CD4-positive, alpha-beta T cell treated with Interleukin-12 subunit alpha and Interleukin-12 subunit beta, for 1 hour (primary cell): ENCODE measurements around the gene CARS1.

ENCODE experiments used
- DNase-seq: peaks from one replicate; pipeline ENCODE4 v3.0.0-alpha.2; 2020

CARS1 gene

DNA sequence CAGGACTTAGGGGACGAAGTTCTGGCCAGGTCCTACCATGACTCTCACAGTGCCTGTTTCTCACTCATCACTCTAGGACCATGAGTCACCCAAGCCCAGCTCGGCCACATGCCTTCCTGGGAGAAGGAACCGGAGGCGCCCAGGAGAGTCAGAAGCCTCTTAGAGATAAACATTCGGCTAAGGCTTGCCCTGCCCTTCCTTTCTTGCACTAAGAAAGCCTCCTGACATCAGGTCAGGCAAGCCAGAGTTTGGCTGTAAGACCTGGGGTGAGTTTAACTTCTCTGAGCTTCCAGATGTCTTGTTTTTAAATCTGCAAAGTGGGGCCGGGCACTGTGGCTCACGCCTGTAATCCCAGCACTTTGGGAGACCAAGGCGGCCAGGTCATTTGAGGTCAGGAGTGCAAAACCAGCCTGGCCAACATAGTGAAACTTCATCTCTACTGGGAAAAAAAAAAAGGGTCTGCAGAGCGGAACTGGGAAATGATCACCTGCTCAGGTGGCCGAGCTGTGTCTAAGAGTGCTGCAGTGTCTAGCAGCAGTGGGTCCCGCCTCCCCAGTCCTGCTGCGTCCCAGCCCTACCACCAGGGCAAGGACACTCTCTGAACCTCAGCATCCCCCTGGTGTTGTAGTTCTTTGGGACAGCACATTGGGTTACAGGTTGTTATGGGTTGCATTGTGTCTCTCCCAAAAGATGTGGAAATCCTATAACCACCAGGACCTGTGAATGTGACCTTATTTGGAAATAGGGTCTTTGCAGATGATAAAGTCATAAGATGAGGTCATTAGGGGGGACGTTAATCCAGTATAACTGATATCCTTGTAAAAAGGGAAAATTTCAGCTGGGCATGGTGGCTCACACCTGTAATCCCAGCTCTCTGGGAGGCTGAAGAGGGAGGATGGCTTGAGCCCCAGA lies 1.8 kb upstream of the CARS1 start:
- no peak for DNase-seq

DNA sequence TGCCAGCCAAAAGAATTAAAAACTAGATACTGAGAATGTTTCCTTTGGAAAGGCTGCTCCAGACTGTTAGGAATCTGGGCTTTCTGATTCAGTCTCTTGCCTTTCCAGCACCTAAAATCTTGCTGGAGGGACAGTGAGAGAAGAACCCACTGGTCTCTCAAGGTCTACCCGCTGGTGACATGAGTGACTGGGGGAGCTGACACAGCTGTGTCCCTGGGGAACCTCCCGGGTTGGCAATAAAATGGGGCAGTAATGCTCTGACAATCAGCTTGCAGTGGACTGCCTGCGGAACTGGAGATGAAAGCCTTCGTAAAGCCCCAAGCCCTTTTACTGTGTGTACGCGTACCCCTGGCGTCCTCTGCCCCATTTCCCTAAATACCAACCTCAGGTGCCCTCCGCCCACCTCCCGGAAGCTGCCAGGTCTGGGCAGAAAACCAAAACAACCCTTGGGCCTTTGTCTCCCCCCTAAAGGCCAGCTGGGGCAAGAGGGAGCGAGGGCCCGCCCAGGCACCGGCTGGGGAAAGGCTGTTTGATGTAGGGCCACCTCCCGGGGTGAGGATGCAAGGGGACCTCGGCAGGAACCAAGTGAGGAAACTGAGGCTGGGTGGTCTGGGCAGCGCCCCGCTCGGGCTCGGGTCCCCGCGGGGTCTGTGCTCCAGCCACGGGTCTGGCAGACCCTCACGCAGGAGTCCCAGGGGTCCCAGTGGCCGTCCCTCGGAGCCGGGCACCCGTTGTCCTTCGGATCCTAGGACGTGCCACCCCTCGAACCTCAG lies 741 bp downstream of the CARS1 start:
- DNase-seq: peak; percentile 32

DNA sequence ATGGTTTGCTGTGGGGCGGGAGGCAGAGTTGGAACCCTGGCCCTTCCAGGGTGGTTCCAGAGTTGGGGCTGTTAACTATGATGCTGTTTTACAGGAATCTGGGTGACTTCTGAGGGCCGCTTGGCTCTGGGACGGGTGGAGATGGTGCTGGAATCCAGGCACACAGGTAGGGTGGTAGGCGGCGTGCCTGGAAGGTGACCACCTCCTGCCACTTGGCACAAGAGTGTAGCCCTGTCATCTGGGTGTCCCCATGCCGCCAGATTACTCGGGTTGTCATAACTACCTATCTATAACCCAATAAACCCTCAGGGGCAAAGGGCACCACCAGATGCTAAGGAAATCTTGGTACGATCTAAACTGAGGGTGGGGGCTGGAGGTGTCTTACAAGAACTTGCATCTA lies 1.3 kb downstream of the CARS1 start:
- DNase-seq: no peak

DNA sequence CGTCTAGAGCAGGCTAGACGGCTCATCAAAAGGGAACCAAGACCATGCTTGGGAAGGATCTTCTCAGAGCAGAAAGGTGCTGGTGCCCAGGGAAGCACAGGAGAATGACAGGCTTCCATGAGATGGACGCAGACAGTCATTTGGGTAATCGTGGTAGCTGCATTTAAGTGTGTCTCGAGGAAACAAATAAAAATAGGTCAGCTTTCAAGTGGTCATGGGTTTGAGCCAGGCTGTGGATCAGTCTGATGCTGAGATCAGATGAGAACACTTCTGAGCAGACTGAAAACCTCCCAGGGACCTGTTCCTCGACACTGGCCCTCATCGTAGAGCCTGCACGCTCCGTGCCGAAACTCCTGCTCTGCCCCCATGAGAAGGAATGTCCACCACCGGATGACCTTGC lies 4.7 kb downstream of the CARS1 start:
- DNase-seq: no peak

DNA sequence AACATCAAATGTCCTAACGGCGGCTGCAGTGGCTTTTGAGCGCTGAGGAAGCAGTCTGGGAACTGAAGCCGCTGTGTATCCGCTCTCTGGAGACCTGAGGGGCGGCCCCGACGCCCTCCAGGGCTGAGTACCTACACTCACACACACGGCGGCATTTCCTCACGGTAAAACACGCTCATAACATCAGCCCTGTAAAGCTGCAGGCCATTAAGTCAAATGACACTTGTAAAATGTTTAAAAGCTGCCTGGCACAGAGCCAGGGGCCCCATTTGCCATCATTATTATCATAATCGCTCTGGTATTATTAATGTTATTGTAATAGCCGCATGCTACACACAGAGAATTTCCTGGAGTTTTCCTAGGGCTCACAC lies 5.1 kb downstream of the CARS1 start:
- DNase-seq: no peak

DNA sequence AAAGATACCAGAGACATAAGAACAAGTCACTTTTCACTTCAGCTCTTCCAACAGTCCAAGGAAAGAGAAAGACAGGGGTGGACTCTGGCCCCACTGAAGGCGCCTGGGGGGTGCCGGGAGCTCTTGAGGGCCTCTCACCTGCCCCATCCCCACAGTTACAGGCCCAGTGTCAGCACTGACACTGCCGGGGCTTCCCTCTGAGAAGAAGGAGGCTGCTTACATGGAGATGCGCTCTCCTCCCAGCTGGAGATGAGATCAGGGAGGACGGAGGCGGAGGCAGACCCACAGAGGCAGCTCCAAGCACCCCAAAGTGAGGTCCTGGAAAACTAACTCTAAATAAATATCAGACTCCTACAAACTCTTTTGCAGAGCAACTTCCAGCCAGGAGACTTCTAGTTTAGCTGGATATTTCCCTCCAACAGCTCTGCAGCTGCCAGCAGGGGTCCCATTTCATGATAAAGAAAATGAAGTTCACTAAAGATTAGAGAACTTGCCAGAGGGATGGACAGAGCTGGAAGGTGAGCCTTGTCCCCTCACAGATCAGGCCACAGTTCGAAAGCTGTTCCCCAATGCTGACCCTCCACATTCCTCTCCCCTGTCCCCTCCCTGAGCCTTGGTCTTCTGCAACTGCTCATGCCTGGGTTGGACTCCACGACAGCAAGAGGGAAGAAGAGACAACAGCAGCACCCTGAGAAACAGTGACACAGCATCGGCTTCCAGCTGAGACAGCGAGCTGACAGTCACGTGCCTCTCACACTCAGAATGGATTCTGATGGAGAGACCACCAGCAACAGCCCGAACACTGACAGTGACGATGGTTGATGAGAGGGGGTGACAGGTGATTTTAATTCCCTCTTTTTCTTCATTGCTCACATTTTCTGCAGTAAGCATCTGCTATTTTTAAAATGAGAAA lies 5.8 kb downstream of the CARS1 start:
- DNase-seq: no peak

DNA sequence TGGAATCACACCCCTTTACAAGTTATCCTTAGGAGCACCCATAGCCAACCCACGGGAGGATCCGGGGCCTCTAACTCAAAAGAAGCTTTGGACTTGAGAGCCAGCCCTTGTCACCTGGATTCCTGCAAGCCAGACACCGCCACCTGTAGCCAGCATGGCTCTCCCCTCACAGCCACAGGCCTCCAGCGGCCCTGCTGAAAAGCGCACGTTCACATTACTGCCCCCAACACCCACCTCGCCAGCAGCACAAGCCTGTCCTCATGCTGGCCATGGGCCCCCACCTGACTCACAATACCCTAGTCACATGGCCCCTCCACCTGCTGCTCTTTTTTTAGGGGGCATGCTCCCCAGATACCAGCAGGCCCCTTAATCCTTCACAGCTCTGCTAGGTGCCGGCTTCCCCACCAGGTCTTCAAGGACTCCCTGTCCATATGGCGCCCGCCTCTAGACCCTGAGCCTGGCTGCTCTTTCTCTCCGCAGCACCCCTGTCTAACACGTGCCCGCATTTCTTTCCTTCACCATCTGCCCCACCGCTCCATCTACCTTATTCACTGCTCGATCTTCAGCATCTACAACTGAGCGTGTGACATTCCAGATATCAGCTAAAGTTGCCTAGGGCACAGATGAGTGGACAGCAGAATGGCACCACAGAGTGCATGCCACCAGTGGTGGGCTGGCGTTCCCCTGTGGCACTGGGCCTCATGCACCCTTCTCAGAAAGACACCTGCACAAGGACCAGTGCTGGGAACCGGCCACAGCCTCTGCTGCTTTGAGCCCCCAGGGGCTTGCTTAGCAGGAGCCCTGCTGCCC lies 6.6 kb downstream of the CARS1 start:
- DNase-seq: no peak

DNA sequence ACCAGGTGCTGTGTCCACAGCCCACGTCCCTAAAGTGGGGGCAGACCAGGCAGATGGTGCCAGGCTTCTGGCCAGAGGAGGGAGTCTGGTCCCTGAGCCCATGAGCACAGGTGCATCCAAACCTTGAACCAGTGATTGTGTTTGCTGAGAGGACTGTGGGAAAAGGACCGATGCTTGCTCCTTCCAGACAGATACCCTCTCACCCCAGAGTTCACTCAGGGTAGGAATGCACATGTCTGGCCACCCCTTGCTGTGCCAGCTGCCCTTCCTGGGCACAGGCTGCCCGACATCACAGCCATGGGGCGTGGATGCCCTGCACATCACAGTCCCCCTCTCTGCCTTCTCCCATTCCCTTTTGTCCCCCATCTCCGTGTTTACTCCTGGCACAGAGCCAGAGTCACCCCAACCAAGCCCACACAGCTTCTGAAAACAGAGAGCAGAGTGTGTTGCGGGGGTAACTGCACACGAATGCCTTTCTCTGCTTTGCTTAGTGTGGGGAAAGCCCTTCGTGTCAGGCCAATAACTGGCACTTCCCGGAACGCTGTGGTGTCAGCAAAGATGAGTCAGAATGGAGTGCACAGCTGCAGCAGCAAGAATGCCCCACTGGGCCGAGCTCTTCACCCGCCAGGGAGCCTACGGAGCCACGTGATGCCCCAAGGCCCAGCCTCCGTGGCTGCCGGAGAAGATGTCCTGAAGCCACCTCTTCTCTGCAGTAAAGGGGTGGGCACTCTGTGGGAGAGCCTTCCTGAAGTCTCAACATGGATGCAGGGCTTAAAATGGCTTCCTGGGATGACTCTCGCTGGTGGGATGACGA lies 7.6 kb downstream of the CARS1 start:
- peak; percentile 83 for DNase-seq

DNA sequence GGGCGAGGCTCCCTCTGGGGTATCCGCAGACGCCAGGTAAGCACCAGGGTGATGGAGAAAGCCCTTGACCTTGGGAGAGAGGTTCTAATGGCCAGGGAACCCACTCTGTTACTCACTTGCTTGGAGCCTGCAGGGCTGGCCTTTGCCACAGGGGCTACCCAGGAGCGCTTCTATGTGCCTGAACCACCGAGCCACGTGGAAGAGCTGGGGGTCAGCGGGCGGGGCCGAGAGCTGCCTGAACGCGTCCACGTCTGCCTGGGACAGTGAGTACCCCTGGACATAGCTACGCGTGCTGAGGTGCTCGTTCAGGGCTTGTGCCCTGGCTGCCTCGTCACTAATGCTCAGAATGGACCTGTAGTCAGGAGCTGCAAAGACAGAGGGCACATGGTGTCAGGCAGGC lies 9.6 kb downstream of the CARS1 start:
- no peak for DNase-seq

DNA sequence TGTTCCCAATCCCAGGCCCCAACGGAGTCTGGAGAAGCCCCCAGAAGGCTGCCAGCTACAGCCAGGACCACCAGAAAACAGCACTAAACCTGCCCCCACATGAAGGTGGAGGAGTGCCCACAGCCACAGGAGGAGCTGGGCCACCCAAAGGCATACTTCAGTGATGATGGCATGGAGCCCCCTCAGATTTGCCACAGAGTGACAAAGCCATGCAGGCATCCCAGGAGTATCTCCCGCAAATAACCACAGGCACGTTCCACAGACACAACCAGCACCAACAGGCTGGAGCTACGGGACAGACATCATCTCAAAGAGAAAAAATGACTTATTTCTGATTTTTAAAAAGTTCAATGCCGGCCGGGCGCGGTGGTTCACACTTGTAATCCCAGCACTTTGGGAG lies 10.6 kb downstream of the CARS1 start:
- no peak for DNase-seq

DNA sequence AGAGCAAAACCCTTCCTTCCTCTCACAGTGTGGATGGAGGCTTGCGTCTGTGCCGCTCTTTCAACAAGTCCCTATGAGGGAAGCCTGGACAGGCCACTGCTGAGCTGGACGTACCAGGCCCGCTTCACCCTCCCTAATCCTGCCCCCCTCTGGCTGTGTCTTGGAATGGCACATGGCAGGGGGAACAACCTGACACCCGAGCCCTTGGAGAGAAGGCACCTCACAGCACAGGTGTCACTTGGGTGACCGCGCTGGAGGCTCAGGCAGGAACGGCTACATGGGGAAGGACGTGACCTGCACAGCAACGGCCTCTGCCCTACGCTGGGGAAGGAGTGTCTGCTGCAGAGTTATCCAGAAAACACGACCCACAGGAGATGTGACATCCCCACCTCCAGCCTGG lies 11.0 kb downstream of the CARS1 start:
- no peak for DNase-seq

DNA sequence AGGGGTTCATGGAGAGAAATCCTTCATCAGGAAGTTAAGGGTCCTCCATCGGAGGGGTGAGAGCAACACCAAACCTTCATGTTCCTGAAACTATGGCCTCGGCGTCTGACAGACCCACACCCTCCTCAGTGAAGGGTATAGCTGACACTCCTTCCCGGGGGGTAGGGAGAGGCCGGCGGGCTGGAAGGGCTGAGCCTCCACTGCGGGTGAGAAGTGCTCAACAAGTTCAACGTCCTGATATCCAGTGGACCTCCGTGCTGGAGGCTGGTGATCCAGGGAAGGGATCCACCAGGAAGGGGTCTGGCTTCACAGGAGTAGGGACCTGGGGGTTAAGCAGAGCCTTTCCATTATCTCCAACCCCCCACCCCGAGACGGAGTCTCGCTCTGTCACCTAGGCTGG lies 12.3 kb downstream of the CARS1 start:
- DNase-seq: no peak

DNA sequence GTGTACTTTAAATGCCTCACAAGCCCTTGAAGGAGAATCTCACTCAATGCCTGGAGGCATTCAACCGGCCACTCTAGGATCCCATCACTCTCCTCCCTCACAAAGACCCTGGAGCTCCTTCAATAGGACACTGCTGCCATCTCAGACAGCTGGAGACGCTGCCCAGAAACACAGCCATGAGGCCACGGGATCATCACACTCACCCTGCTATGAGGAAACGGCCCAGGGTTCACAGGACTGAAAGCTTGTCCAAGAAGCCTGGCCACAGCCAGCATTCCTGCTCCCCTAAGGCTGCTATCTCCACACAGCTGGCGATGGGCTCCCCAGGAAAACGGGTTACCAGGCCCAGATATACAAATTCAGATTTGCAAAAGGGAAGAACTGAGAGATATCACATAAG lies 13.2 kb downstream of the CARS1 start:
- no peak for DNase-seq

DNA sequence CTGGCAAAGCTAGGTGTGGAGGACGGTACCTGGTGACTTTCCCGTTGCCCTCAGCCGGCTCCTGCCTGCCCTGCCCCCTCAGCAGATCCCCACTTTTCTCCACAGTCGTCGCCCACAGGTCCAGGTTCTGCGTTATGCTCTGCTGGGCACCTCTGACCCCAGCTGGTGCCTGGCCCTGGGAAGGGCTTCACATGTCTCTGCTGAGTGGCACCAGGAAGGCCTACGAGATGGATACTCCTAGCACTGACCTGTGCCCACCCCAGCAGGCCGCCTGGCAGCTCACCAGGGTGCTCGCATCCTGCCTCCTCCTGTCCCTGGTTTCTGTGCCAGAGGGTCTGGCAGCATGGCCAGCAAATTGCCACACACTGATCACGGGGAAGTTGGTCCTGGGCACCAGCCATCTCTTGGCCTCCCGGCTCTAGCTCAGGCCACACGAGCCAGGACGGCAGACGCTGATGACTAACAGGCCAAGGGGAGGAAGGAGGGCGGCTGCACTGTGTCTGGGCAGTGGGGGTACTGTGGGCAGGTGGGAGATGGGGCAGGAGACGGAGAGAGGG lies 13.8 kb downstream of the CARS1 start:
- no peak for DNase-seq

DNA sequence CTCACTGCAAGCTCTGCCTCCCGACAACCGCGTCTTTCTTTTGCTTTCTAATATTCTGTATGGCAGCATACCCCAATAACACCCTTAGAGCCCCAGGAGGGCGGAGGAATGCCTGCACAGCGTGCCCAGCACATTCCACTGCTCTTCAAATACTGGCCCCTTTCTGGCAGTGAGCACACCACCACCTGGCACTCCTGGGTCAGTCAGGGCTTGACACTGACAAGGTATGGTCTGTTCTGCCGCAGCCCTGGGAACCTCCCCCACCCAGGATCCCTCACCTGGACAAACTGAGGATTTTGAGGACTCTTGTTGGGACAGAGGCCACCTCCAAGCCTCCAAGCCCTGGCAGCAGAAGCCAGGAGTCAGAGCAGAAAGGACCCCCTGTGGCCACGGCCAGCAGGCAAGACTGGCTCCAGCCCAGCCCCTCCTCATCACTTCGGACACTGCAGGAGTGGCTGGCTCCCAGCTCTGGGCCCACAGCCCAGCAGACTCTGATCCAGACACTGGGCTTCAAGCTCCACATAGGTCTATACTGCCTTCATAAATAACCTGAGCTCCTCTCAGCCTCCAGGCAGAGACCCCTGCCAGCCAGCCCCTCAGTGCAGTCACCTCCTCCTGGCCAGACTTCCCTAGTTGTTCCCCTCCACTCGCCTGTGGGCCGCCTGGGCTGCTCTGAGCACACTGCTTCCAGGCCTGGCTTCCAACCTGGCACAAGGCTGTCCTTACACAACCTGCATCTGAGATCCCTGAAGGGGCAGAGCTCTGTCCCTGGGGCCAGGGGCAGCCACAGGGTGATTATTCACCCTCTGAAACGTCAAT lies 14.5 kb downstream of the CARS1 start:
- DNase-seq: no peak

DNA sequence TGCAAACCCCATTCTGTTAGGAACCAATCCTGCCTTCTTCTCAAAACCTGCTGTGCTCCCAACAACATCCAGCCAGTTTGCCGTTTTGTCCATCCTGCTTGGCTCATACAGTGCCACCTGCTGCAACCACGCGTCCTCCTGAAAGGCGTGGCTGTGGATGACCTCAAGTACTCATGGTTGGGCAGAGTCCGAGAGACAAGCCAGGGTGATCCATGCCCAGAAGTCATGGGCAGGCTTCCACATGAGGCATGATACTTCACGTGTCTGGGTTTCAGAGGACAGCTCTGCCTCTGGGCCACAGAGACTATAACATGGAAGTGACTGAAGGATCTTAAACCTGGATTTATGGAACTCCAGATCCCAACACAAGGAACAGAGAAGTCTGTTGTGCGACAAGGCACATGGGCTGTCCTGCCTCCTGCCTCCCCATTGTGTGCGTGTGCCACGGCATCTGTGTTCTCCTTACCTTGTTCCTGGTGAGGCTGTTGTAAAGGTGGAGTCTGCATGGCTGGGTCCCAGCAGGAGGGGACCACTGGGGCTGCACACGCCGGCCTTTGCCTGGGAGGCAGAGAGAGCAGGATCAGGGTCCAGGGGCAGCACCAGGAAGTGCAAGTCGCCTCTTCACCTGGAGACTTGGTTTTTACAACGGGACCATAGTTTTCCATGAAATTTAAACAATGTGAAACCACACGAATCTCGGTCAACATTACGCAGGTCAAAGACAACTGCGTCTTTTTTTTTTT lies 15.4 kb downstream of the CARS1 start:
- no peak for DNase-seq

DNA sequence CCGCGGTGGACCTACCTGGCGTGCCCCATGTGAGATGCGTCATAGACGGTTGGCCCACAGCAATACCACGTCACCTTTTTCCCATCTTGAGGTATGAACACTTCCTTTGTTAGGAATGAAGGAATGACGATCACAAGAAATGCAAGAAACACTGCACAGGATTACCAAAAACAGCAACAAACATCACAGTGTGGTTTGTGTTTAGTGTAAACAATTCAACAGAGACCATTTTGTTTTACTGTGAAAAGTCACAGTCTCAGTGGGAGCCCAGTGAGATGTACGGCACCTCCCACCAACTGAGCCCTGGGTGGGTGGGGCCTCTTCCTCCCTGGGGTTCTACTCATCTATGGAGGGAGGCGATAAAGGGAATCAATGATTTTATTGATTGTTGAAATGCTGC lies 16.3 kb downstream of the CARS1 start:
- no peak for DNase-seq

DNA sequence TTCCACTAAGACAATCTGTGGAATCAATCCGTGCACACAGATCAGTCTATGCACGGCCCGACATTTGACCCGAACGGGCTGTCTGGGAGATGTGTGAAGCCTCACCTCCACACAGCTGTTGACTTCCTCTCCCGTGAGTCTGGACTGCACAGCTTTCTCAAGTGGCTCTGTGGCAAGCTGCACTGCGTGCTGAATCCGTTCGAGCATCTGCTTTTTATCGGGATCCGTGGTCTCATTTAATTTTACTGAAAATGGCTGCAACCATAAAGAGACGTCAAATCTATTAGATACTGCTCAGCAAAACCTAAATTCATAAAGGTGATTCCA lies 19.3 kb downstream of the CARS1 start:
- no peak for DNase-seq
